HG03469 (cell line): ENCODE measurements around the gene C4orf33.
A peak's percentile ranks its signal among the peaks of the same experiment; 100 is the strongest.
"Not testable (repeated sequence)": the region's sequence is repeated elsewhere in the genome, so short reads cannot be mapped to it uniquely, and the experiment has no call there.

Experiments
- ATAC-seq: cut with Tn5 transposase; IDR thresholded peaks from one replicate; pipeline ENCODE4 v1.9.1; 2021; ENCODE audit warnings: mild to moderate bottlenecking, moderate library complexity, moderate number of reproducible peaks; ENCODE audit not compliant: unreplicated experiment

Gene C4orf33, protein sequence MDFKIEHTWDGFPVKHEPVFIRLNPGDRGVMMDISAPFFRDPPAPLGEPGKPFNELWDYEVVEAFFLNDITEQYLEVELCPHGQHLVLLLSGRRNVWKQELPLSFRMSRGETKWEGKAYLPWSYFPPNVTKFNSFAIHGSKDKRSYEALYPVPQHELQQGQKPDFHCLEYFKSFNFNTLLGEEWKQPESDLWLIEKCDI

DNA sequence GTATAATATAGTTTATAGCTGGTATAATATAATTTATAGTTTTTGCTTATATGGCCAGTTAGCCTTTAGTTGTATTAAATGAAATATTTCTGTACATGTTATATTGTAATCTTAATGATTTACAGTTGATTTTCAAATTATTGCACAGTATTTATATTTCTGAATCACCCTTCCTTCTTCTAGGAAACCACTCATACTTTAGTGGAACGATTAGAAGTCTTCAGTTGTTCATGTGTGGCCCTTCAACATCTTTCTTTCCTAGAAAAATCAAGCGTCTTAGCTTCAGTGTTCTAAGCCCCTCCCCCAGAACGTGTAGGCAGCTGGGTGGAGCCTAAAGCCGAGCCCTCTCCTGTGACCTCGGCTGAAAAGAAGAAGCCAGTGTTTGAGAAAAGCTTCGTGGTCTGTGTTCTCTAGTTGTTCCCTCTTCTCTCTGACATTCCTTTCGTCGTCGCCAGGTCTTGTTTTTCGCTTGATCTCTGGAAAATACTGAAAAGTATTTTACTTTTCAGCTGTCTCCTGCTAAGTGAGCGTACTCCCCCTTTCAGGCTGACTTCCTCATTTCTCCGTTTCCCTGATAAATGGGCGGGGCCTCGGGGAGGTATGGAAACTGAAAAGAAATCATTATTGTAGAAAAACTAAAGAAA lies at the start of gene C4orf33:
Gene C4orf33 (plus strand): TSS at position 342 of the 644 bp plus-strand sequence. CDS start 6,459 bp downstream, outside the sequence.
- peak; percentile 32 for ATAC-seq

DNA sequence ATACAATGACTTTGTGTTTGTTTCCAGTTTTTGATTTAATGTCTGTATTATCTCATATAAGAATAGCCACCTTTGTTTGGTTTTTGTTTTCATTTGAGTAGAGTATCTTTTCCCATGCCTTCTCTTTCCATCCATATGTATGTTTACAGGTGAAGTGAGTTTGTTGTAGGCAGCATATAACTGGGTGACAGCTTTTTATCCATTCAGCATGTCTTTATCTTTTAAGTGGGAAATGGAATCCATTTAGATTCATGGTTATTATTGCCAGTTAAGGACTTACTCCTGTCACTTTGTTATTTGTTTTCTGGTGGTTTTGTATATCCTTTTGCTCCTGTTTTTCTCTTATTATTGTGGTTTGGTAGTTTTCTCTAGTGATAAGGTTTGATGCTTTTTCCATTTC lies 36.9 kb upstream of the C4orf33 start:
- ATAC-seq = no peak

DNA sequence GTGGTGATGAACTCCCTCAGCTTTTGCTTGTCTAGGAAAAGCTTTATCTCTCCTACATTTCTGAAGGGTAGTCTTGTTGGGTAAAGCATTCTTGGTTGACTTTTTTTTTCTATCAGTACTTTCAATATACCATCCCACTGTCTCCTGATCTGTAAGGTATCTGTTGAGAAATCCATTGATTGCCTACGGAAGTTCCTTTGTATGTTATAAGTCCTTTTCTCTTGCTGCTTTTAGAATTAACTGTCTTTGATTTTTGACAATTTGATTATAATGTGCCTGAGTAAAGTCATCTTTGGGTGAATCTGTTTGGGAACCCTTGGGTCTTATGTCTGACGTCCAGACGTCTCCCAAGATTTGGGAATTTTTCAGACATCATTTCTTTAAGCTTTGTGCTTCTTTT lies 33.4 kb upstream of the C4orf33 start:
- no peak for ATAC-seq

DNA sequence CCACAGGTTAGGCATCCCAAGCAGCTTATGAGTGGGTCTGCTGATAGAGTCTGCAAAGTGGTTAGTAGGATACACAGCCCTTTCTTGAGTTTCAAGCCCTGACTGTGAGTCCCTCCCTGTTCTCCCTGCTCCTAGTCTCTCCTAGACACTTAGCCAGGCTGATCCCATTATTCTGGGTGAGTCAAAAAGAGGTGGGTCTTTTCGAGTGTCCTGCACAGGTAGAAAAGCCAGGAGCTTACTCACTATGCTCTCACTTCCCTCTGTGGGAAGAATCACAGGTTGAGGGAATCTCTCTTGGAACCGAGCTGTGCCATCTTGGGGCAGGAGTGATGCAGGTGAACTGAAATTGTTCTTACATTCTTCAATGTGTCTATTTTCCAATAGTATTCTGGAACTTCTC lies 32.3 kb upstream of the C4orf33 start:
- no peak for ATAC-seq

DNA sequence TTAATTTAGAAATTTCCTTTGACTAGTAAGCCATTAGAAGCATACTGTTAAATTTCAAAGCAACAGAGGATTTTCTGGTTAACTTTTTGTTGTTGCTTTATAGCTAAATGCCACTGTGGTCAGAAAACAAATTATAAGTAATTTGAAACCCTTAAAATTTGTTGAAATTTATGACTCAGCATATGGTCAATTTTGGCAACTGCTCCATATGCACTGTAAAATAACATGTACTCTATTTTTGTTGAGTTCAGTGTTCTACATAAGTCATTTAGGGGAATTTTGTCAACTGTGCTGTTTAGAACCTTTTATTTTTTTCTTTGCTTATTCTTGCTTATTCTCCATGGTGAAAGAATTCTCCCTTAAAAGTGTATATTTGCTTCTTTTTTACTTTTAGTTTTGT lies 31.2 kb upstream of the C4orf33 start:
- no peak for ATAC-seq

DNA sequence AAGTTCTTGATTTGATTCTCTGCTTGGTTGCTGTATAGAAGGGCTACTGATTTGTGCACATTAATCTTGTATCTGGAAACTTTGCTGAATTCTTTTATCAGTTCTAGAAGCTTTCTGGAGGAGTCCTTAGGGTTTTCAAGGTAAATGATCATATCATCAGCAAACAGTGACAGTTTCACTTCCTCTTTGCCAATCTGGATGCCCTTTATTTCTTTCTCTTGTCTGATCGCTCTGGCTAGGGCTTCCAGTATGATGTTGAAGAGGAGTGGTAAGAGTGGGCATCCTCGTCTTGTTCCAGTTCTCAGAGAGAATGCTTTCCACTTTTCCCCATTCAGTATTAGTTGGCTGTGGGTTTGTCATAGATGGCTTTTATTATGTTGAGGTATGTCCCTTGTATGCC lies 26.4 kb upstream of the C4orf33 start:
- ATAC-seq = not testable (repeated sequence)

DNA sequence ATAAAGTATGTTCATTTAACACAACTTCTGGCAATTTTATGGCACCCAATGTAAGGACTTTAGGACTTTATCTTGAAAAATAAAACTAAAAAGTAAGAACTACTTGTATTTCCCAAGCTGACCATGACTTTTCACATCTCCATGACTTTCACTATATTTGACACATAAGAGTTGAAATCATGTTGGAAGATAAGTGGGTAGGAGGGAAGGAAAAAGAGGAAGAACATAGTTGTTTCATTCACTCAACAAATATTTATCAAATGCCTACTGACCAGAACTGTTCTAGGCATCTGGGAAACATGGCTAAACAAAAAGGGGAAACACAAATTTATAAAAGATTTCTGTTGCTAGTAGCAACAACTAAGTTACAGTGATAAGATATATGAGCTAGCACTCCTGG lies 18.6 kb upstream of the C4orf33 start:
- no peak for ATAC-seq

DNA sequence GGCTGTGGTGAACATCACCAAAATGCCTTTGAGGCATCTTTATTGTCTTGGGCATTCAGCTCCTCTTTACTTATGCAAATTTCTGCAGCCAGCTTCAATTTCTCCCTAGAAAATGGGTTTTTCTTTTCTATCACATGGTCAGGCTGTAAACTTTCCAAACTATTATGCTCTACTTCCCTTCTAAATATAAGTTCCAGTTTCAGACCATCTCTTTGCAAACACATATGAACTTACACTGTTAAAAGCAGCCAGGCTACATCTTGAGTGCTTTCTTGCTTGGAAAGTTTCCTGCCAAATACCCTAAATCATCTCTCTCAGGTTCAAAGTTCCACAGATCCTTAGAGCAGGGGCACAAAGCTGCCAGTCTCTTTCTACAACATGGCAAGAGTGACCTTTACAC lies 15.8 kb upstream of the C4orf33 start:
- ATAC-seq = no peak

DNA sequence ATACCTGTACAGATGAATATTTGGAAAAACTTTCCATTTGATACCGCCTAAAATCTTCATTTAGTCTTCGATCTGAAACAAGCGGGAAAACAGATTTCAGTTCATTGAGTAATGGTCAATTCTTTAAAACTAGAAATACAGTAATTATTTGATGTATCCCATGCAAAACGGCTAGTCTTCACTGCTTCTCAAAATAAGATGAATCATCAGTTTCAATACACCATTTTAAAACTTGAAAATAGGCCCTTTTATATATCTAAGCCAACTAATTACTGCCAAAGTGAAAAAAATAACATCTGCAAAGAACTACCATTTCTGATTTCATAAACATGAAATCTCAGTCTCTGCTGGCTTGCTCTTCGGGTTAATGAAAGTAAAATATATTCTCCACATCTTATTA lies 13.7 kb upstream of the C4orf33 start:
- no peak for ATAC-seq

DNA sequence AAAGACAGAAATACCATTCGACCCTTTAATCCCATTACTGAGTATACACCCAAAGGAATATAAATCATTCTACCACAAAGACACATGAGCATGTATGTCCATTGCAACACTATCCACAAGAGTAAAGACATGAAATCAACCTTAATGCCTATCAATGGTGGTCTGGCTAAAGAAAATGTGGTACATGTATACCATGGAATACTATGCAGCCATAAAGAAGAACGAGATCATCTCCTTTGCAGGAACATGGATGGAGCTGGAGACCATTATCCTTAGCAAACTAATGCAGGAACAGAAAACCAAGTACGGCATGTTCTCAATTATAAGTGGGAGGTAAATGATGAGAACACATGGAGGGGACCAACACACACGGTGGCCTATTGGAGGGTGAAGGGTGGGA lies 10.5 kb upstream of the C4orf33 start:
- ATAC-seq = no peak

DNA sequence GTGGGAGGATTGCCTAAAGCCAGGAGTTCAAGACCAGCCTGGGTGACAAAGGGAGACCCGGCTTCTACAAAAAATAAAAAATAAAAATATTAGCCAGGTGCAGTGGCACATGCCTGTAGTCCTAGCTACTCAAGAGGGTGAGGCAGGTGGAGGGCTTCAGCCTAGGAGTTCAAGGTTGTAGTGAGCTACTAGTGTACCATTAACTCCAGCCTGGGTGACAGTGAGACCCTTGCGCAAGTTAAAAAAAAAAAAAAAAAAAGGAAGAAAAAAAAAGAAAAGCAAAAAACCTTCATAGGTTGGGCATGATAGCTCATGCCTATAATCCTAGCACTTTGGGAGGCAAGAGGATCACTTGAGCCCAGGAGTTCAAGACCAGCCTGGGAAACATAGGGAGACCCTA lies 8.4 kb upstream of the C4orf33 start:
- ATAC-seq = no peak

DNA sequence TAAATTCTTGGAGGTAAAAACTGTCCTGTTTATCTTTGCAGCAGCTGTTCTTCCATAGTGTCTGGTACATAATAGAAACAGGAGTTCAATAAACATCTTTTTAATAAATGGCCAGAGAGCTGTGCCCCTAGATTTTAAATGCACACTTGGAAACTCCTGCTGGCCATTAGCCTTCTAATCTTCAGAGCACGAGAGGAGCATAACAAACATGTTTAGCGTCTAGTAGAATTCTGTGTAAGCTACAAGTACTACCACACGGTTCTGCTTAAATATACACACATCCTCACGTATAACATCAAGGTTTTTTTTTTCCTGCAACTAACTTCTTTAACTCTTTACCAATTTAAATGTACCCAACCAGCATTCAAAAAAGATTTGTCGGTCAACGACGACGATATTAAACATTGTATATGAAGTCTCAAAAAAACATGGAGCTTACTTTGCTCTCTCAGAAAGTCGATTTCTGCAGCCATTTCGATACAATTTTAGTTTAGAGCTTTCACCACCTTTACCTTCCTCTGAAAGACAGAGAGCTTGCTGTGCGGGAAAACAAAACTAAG lies 3.2 kb upstream of the C4orf33 start:
- ATAC-seq = no peak

DNA sequence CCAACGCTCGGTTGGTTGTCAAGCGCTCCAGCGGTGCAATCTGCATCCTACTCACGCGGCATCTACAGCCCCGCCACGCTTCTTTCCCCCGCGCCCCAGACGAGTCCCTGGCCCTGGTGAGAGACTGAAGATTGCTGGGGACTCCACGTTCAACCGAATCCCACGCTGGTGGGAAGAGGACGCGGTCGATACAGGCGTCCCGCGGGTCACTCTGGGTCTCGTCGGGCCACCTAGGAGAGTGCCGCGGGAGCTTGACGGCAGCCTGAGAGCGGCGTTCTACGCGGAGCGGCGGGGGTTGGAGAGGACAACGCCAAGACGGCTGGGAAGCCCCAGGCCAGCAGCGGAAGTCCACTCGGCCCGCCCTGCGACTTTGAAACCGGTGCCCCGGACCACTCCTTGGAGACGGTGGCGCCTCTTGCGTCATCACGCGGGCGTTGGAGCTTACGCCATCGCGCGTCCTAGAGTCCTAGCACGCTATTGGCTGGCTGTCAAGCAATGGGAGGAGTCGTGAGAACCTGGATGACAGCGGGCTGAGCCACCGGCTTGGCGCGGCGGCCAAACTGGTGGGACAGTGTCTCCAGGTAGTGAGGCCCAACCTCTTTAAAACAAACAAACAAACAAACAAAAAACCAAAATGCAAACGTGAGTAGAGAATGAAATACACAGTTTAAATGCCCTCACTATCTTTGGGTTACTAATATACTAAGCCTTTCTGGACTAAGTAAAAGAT lies 2.6 kb upstream of the C4orf33 start, which contains the start of gene SCLT1:
Gene SCLT1 (minus strand): TSS at position 349 of the 730 bp plus-strand sequence. CDS start 436 bp downstream, outside the sequence.
- peak; percentile 93 for ATAC-seq

DNA sequence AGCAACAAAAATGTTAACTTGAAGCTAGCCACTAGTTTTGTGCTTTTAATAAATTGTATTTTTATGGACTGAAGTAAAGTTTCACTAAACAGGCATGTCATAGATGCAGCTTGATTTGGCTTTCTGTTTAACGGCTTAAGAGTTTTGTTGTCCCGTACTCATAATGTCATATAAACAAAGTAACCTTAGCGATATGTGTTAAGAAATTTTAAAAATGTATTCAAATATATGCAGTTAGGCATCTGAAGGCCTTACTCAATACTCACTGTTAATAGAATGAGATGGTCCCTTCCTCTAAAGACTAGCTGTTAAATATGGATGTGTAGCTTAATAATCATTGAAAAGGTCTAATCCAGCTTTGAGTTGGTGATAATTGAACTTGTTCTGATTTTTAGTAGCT lies 1.6 kb upstream of the C4orf33 start:
- no peak for ATAC-seq

DNA sequence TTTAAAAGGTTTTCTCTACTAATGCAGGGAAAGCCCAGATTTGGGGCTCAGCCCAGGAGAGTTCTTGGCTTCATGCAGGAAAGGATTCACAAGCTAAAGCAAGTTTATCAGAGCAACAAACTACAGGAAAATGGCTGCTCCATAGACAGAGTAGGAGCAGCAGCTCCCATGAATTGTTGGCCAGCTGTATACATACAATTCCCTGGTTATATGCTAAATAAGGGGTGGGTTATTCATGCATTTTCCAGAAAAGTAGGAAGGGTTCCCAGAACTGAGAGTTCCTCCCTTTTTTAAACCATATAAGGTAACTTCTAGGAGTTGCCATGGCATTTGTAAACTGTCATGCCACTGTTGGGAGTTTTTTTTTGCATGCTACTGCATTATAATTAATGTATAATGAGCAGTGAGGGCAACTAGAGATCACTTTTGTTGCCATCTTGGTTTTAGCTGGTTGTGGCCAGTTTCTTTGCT lies 2.6 kb downstream of the C4orf33 start:
- no peak for ATAC-seq

DNA sequence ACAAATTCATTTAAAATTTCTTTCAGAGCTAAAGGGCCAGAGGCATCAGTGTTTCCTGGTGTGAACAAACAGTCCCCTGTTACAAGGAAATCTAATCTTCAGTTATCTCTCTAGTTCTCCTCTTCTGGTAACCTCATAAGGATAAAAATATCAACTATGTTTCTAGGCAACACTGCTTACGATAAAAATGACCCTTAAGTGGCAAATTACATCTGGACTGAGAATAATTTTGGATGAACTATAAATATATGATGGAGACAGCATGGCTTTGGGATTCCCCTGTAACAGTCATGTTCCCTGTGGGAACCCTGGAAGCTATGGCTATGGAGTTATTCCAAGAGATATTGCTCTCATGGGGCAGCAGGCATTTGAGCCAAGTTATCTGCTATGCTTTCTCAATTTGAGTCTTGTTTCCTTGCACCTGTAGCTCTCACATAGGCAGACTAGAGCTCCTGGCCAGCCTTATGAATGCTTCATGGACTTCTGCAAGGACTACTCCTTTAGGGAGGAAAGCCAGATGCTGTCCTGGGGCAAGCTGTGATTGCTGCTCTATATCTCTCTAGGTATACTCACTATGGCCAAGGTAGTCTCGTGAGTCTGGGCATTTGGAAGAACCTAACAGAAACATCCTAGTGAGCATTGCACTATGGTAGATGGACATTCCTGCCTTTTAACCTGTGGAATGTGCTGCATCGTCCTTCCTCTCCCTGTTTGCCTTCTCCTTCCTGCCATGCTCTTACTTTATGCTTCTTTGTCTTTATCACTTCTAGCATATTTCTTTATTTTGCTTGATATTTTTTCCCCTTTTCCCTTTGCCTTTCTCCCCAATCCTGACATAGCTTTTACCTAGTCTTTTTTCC lies 14.2 kb downstream of the C4orf33 start:
- ATAC-seq = no peak

DNA sequence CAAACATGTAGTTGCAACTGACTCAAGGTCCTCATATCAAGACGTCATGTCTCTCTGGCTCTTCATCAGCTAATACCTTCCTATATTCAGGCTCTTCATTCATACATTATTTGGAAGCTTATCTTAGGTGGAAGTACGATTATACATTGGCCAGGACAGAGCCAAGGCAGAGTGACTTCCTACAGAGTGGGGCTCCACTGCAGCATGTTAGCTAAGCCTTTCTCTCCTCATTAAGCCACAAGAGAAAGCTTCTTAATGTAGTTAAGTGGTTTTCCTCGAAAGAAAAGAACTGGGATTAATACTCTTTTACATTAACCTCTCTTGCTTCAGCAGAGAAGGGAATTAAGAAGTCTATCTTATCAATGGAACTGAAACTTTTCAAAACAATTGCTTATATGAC lies 15.0 kb downstream of the C4orf33 start:
- ATAC-seq = no peak

DNA sequence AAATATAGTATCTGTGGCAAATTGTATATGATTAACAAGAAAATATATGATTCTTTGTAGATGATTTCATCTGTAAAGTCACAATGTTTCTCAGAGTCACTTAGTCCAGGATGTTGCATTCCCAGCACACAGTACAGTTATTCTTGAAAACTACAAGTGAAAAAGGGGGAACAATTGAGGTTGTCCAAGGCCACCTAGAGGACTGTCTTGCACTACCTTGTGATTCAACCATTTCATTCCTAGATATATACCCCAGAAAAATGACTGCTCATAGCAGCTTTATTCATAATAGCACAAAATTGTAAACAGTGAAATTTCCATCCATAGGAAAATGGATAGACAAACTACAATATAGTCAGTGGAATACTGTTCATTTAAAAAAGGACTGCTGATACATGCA lies 16.0 kb downstream of the C4orf33 start:
- no peak for ATAC-seq

DNA sequence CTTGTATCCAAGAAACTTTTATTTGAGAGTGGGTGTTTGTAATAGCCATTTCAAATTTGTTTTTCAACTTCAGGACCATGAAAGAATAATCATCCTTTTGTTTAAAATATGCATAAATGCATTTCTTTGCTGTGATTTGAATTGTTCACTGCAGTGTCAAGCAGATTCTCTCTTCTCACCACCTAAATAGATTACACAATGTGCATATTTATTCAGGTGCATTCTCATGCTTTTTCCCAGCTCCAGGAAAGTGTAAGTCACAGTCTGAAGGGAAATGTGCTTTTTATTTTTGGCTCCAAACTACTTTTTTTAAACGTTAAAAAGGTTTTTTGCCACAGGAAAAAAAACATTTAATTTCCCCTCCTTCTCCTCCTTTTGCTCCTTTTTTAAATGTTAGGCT lies 17.5 kb downstream of the C4orf33 start:
- no peak for ATAC-seq

DNA sequence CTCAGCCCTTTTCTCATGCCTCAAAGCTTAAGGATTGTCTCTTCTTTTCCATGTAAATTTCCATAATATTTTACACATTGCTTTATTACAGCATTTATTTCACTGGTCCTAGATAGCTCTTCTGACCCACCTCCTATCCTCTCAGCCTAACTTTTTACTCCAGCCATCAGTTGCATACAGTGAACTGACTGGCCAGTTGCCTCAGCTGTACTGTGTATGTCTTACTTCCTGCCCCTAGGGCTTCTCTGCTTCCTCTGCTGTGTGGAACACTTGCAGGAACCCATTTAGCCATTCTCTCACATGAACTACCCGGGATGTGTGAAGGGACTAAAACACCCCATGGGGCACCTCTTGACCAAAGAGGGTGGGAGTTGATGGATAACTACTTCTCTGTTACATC lies 18.0 kb downstream of the C4orf33 start:
- ATAC-seq = no peak

DNA sequence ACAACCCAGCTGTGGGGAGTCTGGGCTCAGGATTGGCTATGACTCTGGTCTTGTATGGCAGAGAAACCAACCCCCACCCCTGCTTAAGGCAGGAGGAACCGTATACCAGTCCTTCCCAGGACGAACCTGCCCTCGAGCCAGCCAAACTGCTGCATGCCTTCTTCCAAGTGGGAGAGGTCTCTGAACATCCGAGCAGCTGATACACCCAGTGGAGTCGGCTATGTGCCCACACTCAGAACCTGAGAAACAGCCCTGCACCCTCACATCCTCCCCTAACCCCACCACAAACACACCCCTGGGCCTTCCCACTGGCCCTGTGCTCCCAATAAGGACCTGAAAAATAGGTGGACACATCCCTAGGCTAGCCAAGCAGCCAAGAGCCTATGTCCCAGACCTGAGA lies 21.8 kb downstream of the C4orf33 start:
- ATAC-seq = no peak
